Measurements from ENCODE around the gene PARVG.

- TF ChIP-seq POLR2A (IDR thresholded peaks at IDR 0.05) (no peak), CTCF (IDR thresholded peaks at IDR 0.05) (no peak)
Observed at GRCh38 chr22:44142421-44143104, 38.2 kb upstream of the PARVG start.
